Measurements from ENCODE around the gene RIPK4. TPM values are rescaled to one million over a fixed set of nuclear protein-coding genes. Genes with fewer than 3 reads are reported as not detected.
"Not testable (repeated sequence)": the region's sequence is repeated elsewhere in the genome, so short reads cannot be mapped to it uniquely, and the experiment has no call there.

The RIPK4 gene
- total RNA-seq, 2 experiments from 2014 or later: not detected

DNA sequence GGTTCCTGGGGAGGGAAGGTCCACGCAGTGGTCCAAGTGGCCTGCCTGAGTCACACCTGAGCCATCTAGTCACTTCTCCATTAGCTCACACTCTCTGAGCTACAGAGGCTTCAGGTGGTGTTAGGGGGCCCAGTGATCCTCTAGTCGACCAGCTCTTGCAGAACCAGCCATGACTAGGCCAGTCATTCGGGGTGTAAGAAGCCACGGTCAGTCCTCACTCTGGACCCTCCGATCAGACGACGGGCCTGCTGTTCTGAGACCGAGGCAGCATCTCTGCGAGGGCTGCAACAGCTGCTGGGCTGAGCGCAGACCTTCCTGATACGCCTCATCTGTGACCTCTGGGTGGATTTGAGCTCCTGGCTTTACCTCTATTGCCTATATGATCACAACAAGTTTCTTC is 68.8 kb downstream of the RIPK4 start:
- CTCF ChIA-PET: no interaction called here
- Mint-ChIP-seq H3K9me3 (ENCODE audit: low read depth) (peaks cover 3% of the 10 kb centered on the region), H3K36me3 (no peaks in the 10 kb centered on the region), H3K4me3 (no peak overlapping the region), H3K27ac (no peak overlapping the region), H3K4me1 (no peaks in the 10 kb centered on the region), H3K27me3 (peaks cover 15% of the 10 kb centered on the region)
- ATAC-seq (no peak), DNase-seq (no peak)

DNA sequence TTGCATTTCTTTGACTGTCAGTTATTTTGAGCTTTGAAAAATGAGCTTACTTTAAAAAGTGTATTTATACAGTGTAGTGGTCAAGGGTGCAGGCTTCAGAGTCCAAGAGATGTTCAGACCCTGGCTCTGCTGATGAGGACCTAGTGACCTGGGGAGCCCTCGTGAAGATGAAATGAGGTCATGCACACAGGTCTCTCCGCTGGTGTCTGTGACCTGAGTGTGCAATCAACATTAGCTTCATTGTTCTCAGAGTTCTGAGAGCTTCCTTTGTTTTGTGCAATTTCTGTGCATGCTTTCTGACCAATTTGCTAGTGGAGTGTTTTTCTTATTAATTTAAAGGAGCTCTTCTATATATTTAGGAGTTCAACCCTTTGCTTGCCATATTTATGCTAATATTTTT is 71.3 kb downstream of the RIPK4 start:
- CTCF ChIA-PET: no interaction called here
- ATAC-seq: no peak

DNA sequence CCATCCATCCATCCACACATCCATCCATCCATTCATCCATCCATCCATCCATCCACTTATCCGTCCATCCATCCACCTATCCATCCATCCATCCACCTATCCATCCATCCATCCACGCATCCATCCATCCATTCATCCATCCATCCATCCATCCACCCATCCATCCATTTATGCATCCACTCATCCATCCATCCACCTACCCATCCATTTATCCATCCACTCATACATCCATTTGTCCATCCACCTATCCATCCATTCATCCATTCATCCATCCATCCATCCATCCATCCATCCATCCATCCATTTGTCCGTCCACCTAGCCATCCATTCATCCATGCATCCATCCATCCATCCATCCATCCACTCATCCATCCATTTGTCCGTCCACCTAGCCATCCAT is 72.8 kb downstream of the RIPK4 start:
- H3K4me1 Mint-ChIP-seq; DNase-seq; CTCF ChIA-PET; H3K9me3 Mint-ChIP-seq (ENCODE audit: low read depth); H3K36me3 Mint-ChIP-seq; ATAC-seq; H3K27ac Mint-ChIP-seq; H3K4me3 Mint-ChIP-seq: not testable (repeated sequence)
- H3K27me3 Mint-ChIP-seq: peaks cover 18% of the 10 kb centered on the region

More for the DNA sequence above, 71.3 kb downstream of the RIPK4 start:
- Mint-ChIP-seq H3K36me3 (no peaks in the 10 kb centered on the region), H3K4me3 (no peak overlapping the region), H3K27me3 (peaks cover 18% of the 10 kb centered on the region), H3K27ac (no peak overlapping the region), H3K4me1 (no peaks in the 10 kb centered on the region), H3K9me3 (ENCODE audit: low read depth) (peaks cover 3% of the 10 kb centered on the region)
- no peak for DNase-seq

DNA sequence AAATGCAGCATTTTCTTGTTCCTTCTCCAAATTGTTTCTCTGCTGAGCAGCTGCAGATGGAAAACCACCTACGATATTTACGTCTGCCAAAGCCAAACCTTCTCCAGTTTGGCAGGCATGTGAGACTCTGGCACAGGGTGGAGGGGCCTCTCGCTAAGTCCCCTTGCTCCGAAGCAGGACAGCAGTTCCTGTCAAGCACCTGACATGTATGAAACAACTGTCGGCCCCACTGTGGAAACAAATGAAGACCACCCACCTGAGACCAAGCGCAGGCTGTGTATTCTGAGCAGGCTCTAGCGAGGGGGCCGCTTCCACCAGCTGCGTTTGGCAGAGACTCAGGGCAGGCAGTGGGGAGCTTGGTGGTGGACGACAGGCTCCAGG is 74.7 kb downstream of the RIPK4 start:
- CTCF ChIA-PET: no interaction called here
- no peak overlapping the region for H3K27ac Mint-ChIP-seq
- no peaks in the 10 kb centered on the region for H3K36me3 Mint-ChIP-seq
- H3K9me3 Mint-ChIP-seq (ENCODE audit: low read depth): peaks cover 3% of the 10 kb centered on the region
- H3K27me3 Mint-ChIP-seq: peaks cover 18% of the 10 kb centered on the region
- no peaks in the 10 kb centered on the region for H3K4me1 Mint-ChIP-seq
- DNase-seq (no peak), ATAC-seq (no peak)
- no peak overlapping the region for H3K4me3 Mint-ChIP-seq

DNA sequence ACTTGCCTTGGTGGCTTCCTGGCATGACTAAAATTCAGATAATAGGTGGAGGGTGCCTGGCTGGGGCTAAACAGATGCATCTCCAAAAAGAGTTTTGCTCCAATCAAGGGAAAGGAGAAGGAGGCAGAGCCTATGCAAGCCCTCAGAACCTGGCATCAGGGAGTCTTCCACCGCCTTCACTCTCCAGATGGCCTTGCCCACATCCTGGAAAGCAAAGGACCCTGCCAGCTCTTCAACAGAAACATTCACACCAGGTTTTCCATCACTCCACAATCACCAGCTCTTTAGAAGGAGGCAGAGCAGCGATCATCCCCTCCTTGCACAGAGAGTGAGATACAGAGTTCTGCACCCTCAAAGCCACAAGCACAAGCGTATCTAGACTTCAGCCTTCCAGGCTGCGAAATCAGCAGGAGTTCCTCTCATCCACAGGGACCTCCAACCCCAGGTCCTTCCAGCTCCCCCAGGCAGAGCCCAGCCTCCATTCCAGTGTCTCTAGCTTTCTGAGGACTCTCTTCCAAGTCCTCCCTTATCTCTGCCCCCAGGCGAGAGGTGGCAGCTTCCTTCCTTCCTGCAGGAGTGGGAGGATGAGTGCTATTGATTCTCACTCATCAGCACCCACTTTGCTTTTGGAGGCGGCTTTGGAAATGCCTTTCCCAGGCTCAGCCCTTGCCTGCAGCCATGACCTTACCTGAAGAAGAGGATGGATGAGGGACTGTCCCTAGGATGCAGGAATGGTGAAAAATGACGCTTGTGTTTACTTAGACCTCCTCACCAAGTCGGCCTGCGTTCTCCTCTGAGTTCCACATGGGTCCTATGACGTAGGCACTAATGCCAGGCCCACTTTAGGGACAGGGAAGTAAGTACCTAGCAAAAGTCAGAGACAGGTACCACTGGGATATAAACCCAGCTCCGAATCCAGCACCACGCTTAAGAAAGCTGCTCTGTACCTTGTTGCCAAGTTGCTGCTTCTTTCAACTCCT is 75.4 kb downstream of the RIPK4 start:
- DNase-seq (no peak), ATAC-seq (no peak)
- Mint-ChIP-seq H3K4me3 (no peak overlapping the region), H3K36me3 (no peaks in the 10 kb centered on the region), H3K4me1 (no peaks in the 10 kb centered on the region), H3K27ac (no peak overlapping the region), H3K27me3 (peaks cover 17% of the 10 kb centered on the region), H3K9me3 (ENCODE audit: low read depth) (peaks cover 3% of the 10 kb centered on the region)
- CTCF ChIA-PET: no interaction called here

Small RNAs within 50 kb of the gene (microRNA-seq; reads per million reads assigned to microRNA genes)
- not detected for gene MIR6814

Other genes starting within 250 kb of the RIPK4 start
- 10 to 100 TPM; 10.8 to 13.4 TPM for gene PRDM15, start 112.3 kb upstream of the RIPK4 start, total RNA-seq
- 10 to 100 TPM in 1 of 2 experiments, 1 to 10 TPM in 1; 6.4 to 10.7 TPM for gene C2CD2, start 187.0 kb upstream of the RIPK4 start, total RNA-seq
- 10 to 100 TPM; 14.2 to 16.3 TPM for gene ZBTB21, start 243.3 kb upstream of the RIPK4 start, total RNA-seq